Gastrocnemius medialis (tissue), 4 donors: ENCODE data around the gene ATXN10.

ENCODE experiments used
- POLR2A ChIP-seq, 2 donors: fragments of 450-650 bp; IDR thresholded peaks; one replicate each; pipeline ENCODE4 v1.6.1; 2017; ENCODE audit warnings: antibody characterized with exemption in 2 of 2, mild to moderate bottlenecking in 2 of 2, moderate library complexity in 2 of 2
- TF ChIP-seq, protein P1 (sequence below), 5 experiments: fragments of 450-650 bp in 3 of 5; fragments of 200-600 bp in 2 of 5; sonication (generic) in 2 of 5; IDR thresholded peaks in 4 of 5; conservative IDR thresholded peaks in 1 of 5; 1 replicate in 4 of 5; 2 replicates in 1 of 5; pipeline ENCODE4 v1.5.1; 2016 to 2019; ENCODE audit warnings: antibody characterized with exemption in 5 of 5, mild to moderate bottlenecking in 3 of 5, moderate library complexity in 3 of 5

DNA sequence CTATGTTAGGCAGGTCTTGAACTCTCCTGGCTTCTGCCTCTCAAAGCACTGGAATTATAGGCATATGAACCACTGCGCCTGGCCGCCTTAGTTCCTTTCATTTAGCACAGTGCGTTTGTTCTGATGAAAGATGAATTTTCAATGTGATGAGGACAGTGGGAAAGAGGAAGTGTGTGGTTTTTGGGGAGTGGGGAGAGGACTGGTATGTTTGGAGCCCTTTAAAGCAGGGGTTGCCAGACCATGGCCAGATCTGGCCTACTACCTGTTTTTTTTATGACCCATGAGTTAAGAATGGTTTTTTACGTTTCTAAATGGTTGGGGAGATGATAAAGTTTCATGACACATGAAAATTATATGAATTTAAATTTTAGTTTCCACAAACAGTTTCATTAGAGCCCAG is 12.5 kb downstream of the ATXN10 start:
- TF ChIP-seq, protein P1, sequence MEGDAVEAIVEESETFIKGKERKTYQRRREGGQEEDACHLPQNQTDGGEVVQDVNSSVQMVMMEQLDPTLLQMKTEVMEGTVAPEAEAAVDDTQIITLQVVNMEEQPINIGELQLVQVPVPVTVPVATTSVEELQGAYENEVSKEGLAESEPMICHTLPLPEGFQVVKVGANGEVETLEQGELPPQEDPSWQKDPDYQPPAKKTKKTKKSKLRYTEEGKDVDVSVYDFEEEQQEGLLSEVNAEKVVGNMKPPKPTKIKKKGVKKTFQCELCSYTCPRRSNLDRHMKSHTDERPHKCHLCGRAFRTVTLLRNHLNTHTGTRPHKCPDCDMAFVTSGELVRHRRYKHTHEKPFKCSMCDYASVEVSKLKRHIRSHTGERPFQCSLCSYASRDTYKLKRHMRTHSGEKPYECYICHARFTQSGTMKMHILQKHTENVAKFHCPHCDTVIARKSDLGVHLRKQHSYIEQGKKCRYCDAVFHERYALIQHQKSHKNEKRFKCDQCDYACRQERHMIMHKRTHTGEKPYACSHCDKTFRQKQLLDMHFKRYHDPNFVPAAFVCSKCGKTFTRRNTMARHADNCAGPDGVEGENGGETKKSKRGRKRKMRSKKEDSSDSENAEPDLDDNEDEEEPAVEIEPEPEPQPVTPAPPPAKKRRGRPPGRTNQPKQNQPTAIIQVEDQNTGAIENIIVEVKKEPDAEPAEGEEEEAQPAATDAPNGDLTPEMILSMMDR (IDR thresholded peaks at IDR 0.05 in 4 of 5, conservative IDR thresholded peaks at IDR 0.05 in 1 of 5) = no peak
- no peak for TF ChIP-seq POLR2A (IDR thresholded peaks at IDR 0.05)
